HG03108 (cell line): ENCODE results near the gene MYL12A.
"Not testable (repeated sequence)": the region's sequence is repeated elsewhere in the genome, so short reads cannot be mapped to it uniquely, and the experiment has no call there.

Experiments used
- ATAC-seq: cut with Tn5 transposase; IDR thresholded peaks from one replicate; pipeline ENCODE4 v1.9.1; 2021; ENCODE audit warnings: moderate library complexity; ENCODE audit not compliant: unreplicated experiment

The MYL12A gene

GRCh38 chr18:3254725-3255124 lies 7.1 kb downstream of the MYL12A start:
- ATAC-seq, result no peak

- ATAC-seq, result no peak
These were observed 8.1 kb downstream of the MYL12A start for GRCh38 chr18:3255611-3256165.

- ATAC-seq, result no peak
These were observed 9.4 kb downstream of the MYL12A start for GRCh38 chr18:3256693-3257626.

GRCh38 chr18:3257627-3258120 lies 10.1 kb downstream of the MYL12A start:
- ATAC-seq, result no peak

GRCh38 chr18:3260995-3261372 lies 13.4 kb downstream of the MYL12A start:
- ATAC-seq, result no peak

- ATAC-seq, result peak; percentile 85
These were observed 14.0 kb downstream of the MYL12A start, which contains the start of gene MYL12B for GRCh38 chr18:3261373-3262233. Gene MYL12B, plus strand, starts transcription at chr18:3262133. Its CDS starts 10,766 bp downstream, at chr18:3272899.

GRCh38 chr18:3262234-3263131 lies 14.9 kb downstream of the MYL12A start:
- ATAC-seq, result peak; percentile 19

GRCh38 chr18:3263132-3263700 lies 15.6 kb downstream of the MYL12A start:
- ATAC-seq, result no peak

GRCh38 chr18:3264362-3264761 lies 16.8 kb downstream of the MYL12A start:
- ATAC-seq, result no peak

GRCh38 chr18:3265564-3266033 lies 18.0 kb downstream of the MYL12A start:
- ATAC-seq, result no peak

- no peak for ATAC-seq
These were observed 18.5 kb downstream of the MYL12A start for GRCh38 chr18:3266062-3266608.

GRCh38 chr18:3268306-3268705 lies 20.7 kb downstream of the MYL12A start:
- no peak for ATAC-seq

GRCh38 chr18:3269241-3269913 lies 21.8 kb downstream of the MYL12A start:
- ATAC-seq, result no peak

- ATAC-seq, result no peak
These were observed 22.3 kb downstream of the MYL12A start for GRCh38 chr18:3269914-3270299.

GRCh38 chr18:3273042-3273441 lies 25.4 kb downstream of the MYL12A start:
- ATAC-seq, result no peak

- ATAC-seq, result not testable (repeated sequence)
These were observed 30.1 kb downstream of the MYL12A start for GRCh38 chr18:3277643-3278213.

GRCh38 chr18:3279201-3280185 lies 31.9 kb downstream of the MYL12A start:
- peak; percentile 82 for ATAC-seq
